Measurements from ENCODE around the gene STON1.

GRCh38 chr2:48560546-48561209 is 30.7 kb downstream of the STON1 start:
- TF ChIP-seq POLR2A (IDR thresholded peaks at IDR 0.05) (no peak), CTCF (IDR thresholded peaks at IDR 0.05) (no peak)
